HepG2 (cell line): Measurements from ENCODE around the gene MARCHF6. TPM values are rescaled to one million over a fixed set of nuclear protein-coding genes. Genes with fewer than 3 reads are reported as not detected.

Experiments used
- AGO1 ChIP-seq: fragments of 200-400 bp; formaldehyde crosslinking; IDR thresholded peaks from 2 replicates; pipeline ENCODE4 v1.6.1; 2017; ENCODE audit warnings: mild to moderate bottlenecking, low read depth, low read length, moderate library complexity; ENCODE audit not compliant: poor library complexity, severe bottlenecking
- ARHGAP35 ChIP-seq: sonication (generic); formaldehyde crosslinking; IDR thresholded peaks from 2 replicates; pipeline ENCODE4 v1.9.0; 2022; ENCODE audit warnings: mild to moderate bottlenecking, inconsistent platforms, moderate library complexity, missing genetic modification reagents, borderline replicate concordance
- CCAR2 ChIP-seq: fragments of 200-400 bp; formaldehyde crosslinking; optimal IDR thresholded peaks from 2 replicates; pipeline ENCODE3; 2018; ENCODE audit warnings: low read depth, mild to moderate bottlenecking, low read length, moderate library complexity
- CREBL2 ChIP-seq: sonication (generic); formaldehyde crosslinking; IDR thresholded peaks from 2 replicates; pipeline ENCODE4 v1.8.1; 2023; ENCODE audit warnings: missing genetic modification reagents, mild to moderate bottlenecking, borderline replicate concordance
- ETV5 ChIP-seq: IDR thresholded peaks from 2 replicates; pipeline ENCODE4 v1.6.1; 2018; ENCODE audit warnings: missing biosample characterization, missing genetic modification reagents, inconsistent platforms, borderline replicate concordance
- HIVEP1 ChIP-seq: sonication (generic); formaldehyde crosslinking; IDR thresholded peaks from 2 replicates; pipeline ENCODE4 v1.4.0; 2020; ENCODE audit warnings: mild to moderate bottlenecking, missing genetic modification reagents
- HOXA3 ChIP-seq: sonication (generic); formaldehyde crosslinking; IDR thresholded peaks from 2 replicates; pipeline ENCODE4 v1.5.0; 2020; ENCODE audit warnings: missing genetic modification reagents
- MAFG ChIP-seq: sonication (generic); formaldehyde crosslinking; IDR thresholded peaks from 2 replicates; pipeline ENCODE4 v1.5.1; 2020; ENCODE audit warnings: mild to moderate bottlenecking, missing genetic modification reagents
- REXO4 ChIP-seq: sonication (generic); formaldehyde crosslinking; IDR thresholded peaks from 2 replicates; pipeline ENCODE4 v1.8.0; 2022; ENCODE audit warnings: missing genetic modification reagents, mild to moderate bottlenecking, borderline replicate concordance
- SNAPC4 ChIP-seq: sonication (generic); formaldehyde crosslinking; IDR thresholded peaks from 2 replicates; pipeline ENCODE4 v1.4.0; 2020; ENCODE audit warnings: mild to moderate bottlenecking, missing genetic modification reagents
- ZGPAT ChIP-seq: IDR thresholded peaks from 2 replicates; pipeline ENCODE4 v1.6.1; 2016; ENCODE audit warnings: mild to moderate bottlenecking
- ZNF232 ChIP-seq: sonication (generic); formaldehyde crosslinking; IDR thresholded peaks from 2 replicates; pipeline ENCODE4 v1.4.0; 2020; ENCODE audit warnings: missing genetic modification reagents, borderline replicate concordance
- ZNF343 ChIP-seq: sonication (generic); formaldehyde crosslinking; IDR thresholded peaks from 2 replicates; pipeline ENCODE4 v1.4.0; 2020; ENCODE audit warnings: mild to moderate bottlenecking, missing genetic modification reagents
- ZNF382 ChIP-seq: sonication (generic); formaldehyde crosslinking; IDR thresholded peaks from 2 replicates; pipeline ENCODE4 v1.5.0; 2020; ENCODE audit warnings: missing genetic modification reagents, mild to moderate bottlenecking, borderline replicate concordance
- ZNF678 ChIP-seq: sonication (generic); formaldehyde crosslinking; IDR thresholded peaks from 2 replicates; pipeline ENCODE4 v1.4.0; 2020; ENCODE audit warnings: mild to moderate bottlenecking, missing genetic modification reagents
- ZNF773 ChIP-seq: sonication (generic); formaldehyde crosslinking; IDR thresholded peaks from 2 replicates; pipeline ENCODE4 v1.4.0; 2020; ENCODE audit warnings: missing genetic modification reagents, borderline replicate concordance
- polyA plus RNA-seq, 8 experiments: library from polyadenylated mRNA; depleted of rRNA in 3 of 8; stranded (reverse) in 7 of 8; unstranded in 1 of 8; fragments of >200 nt; fragmentation: Illumina TruSeq in 4 of 8; extraction: Trizol in 4 of 8; gene quantifications; 2 replicates each; pipeline versions ENCODE4 v1.2.1 to v1.2.3, GENCODE V29; 2011 to 2016; ENCODE audit warnings: low read depth in 4 of 8, missing spikeins in 1 of 8, mixed read lengths in 1 of 8; ENCODE audit not compliant: insufficient read depth in 1 of 8
- total RNA-seq, 5 experiments: library from RNA; depleted of rRNA; stranded (reverse); fragments of >200 nt; fragmentation: Illumina TruSeq; extraction: Trizol; gene quantifications; 2 replicates each; pipeline ENCODE4 v1.2.3, GENCODE V29; 2016; ENCODE audit warnings: low read depth in 1 of 5

The MARCHF6 gene
- total and polyA plus RNA-seq, 2 of the 13 experiments (the other 11 are each of a cell fraction or from before 2014, with no cell fraction given): 48.6 to 107 TPM

GRCh38 chr5:10353241-10354047 lies at the start of gene MARCHF6 (continued):
- TF ChIP-seq SNAPC4 (CRISPR knock-in tag) (peak; percentile 92), ARHGAP35 (CRISPR knock-in tag) (peak; percentile 58; the same call in 1 of the 2 replicates), AGO1 (peak; percentile 76), ZGPAT (peak; percentile 91), MAFG (CRISPR knock-in tag) (no peak), ZNF678 (CRISPR knock-in tag) (0 out of 2 replicates have a peak, but pooled peaks have one; percentile 79), ZNF382 (CRISPR knock-in tag) (no peak), ETV5 (CRISPR knock-in tag) (peak; percentile 72), ZNF773 (CRISPR knock-in tag) (peak; percentile 90; the same call in 1 of the 2 replicates), REXO4 (CRISPR knock-in tag) (no peak), CREBL2 (no peak; the same call in 1 of the 2 replicates), HIVEP1 (peak; percentile 84; the same call in 1 of the 2 replicates), ZNF343 (peak; percentile 71; the same call in 1 of the 2 replicates), CCAR2 (peak; percentile 6), HOXA3 (CRISPR knock-in tag) (peak; percentile 95), ZNF232 (CRISPR knock-in tag) (0 out of 2 replicates have a peak, but pooled peaks have one; percentile 63)
